ENCODE measurements around the gene TIAM2. TPM values are rescaled to one million over a fixed set of nuclear protein-coding genes. Genes with fewer than 3 reads are reported as not detected.

TIAM2 gene
- total and polyA plus RNA-seq, 5 experiments from 2014 or later: 0.09 to 8.3 (median 1.3) TPM

DNA sequence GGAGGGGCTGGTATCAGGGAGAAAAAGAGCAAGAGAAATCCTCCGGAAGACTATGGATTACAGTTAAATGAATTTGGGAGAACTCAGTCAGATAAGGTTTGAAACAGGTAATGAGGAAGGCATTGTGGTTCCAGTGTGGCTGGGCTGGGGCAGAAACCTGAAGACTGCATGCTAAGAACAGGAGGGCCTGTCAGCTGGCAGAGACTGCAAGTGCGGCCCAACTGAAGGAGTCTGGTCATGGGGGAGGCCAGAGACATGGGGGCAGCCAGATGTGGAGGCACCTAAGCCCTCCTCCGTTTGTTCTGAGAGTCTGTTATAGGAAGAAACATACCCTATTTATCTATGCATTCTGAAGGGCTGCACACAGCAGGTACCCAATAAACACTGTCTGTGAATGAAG is 302.6 kb downstream of the TIAM2 start:
- Mint-ChIP-seq H3K27me3 (no peaks in the 10 kb centered on the region), H3K9me3 (no peaks in the 10 kb centered on the region), H3K4me3 (no peak overlapping the region), H3K36me3 (peaks cover 0 to 70% (median 12%) of the 10 kb centered on the region in 3 donors), H3K27ac (peak overlapping the region in 1 of 10 donors; percentile 18), H3K4me1 (peaks cover 0 to 29% (median 5%) of the 10 kb centered on the region in 4 donors)
- DNase-seq (no peak), ATAC-seq (no peak)
- POLR2A ChIA-PET: no interaction called here

DNA sequence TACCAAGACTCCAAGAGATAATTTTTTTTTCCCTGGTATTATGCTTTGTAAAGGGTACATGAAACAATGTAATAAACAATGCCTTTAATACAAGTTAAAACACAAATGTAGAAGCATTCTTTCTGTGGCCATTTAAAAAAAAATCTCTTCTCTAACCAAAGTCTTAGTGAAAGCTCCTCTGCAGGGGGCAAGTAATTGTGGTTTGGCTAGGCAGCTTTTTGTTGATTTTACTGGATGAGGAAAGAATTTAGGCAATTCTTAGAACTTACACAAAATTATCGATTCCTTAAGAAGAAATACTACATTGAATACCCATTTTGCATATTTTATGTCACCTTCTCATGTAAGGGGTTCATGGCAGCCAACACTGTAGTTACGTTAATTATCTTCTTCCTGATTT is 306.8 kb downstream of the TIAM2 start:
- ATAC-seq: no peak
- Mint-ChIP-seq H3K4me1 (peaks cover 9 to 31% (median 13%) of the 10 kb centered on the region in 4 donors), H3K36me3 (peaks cover 11 to 67% (median 18%) of the 10 kb centered on the region in 3 donors), H3K27me3 (no peaks in the 10 kb centered on the region), H3K4me3 (no peak overlapping the region), H3K27ac (peak overlapping the region in 1 of 10 donors; percentile 4), H3K9me3 (no peaks in the 10 kb centered on the region)
- POLR2A ChIA-PET: no interaction called here
- no peak for DNase-seq

DNA sequence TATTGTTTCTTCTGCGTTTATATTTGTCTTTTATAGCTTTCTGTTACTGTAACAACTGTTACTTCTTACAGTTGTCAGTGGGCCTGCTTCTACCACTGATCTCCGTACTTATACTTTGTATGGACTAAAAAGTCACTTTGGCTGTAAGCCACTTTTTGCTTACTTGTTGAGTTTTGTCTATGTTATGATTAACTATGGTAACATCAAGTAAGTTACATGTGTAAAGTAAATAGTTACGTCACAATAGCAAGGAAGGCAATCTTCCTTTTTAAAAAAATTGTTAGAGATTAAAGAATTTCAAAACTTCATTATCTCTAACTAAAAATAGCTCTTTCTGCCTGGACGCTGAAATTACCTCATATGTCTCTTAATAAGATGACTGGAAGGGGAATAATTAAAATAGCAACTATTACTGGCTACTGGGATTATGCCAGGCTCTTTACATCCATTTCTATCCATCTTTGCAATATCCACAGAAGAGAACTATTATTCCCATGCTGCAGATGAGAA is 308.3 kb downstream of the TIAM2 start:
- ATAC-seq: no peak
- H3K36me3 Mint-ChIP-seq: peaks cover 11 to 68% (median 17%) of the 10 kb centered on the region in 3 donors
- no peak for DNase-seq
- no peak overlapping the region for H3K4me3 Mint-ChIP-seq
- peaks cover 15 to 38% (median 18%) of the 10 kb centered on the region in 4 donors for H3K4me1 Mint-ChIP-seq
- no peak overlapping the region for H3K27ac Mint-ChIP-seq
- POLR2A ChIA-PET: interaction anchor here (1.1 kb wide), 1 partner anchor 10 kb away, joined by 3 read pairs; no protein-coding TSS in a partner anchor
- no peaks in the 10 kb centered on the region for H3K9me3 Mint-ChIP-seq
- no peaks in the 10 kb centered on the region for H3K27me3 Mint-ChIP-seq

DNA sequence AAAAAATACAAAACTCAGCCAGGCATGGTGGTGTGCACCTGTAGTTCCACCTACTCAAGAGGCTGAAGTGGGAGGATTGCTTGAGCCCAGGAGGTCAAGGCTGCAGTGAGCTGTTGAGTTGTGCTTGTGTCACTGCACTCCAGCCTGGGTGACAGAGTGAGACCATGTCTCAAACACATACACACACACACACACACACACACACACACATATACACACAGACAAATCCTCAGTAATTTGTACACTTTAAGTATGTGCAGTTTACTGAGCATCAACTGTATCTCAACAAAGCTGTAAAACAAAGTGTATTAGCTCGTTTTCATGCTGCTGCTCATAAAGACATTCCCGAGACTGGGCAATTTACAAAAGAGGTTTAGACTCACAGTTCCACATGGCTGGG is 311.8 kb downstream of the TIAM2 start:
- ATAC-seq (peak in 1 of 2 donors; percentile 42), DNase-seq (no peak)
- H3K36me3 Mint-ChIP-seq: peaks cover 11 to 68% (median 16%) of the 10 kb centered on the region in 3 donors
- H3K27ac Mint-ChIP-seq: peak overlapping the region in 1 of 10 donors; percentile 53
- peaks cover 18 to 50% (median 35%) of the 10 kb centered on the region in 4 donors for H3K4me1 Mint-ChIP-seq
- H3K9me3 Mint-ChIP-seq: no peaks in the 10 kb centered on the region
- H3K4me3 Mint-ChIP-seq: no peak overlapping the region
- H3K27me3 Mint-ChIP-seq: no peaks in the 10 kb centered on the region
- POLR2A ChIA-PET: no interaction called here
